NCI-H774 (cell line): ENCODE measurements around the gene SRPRB.

ENCODE experiments used
- DNase-seq: peaks from one replicate; lab custom pipeline; 2025; lab: John Stamatoyannopoulos, UW

Gene SRPRB

DNA sequence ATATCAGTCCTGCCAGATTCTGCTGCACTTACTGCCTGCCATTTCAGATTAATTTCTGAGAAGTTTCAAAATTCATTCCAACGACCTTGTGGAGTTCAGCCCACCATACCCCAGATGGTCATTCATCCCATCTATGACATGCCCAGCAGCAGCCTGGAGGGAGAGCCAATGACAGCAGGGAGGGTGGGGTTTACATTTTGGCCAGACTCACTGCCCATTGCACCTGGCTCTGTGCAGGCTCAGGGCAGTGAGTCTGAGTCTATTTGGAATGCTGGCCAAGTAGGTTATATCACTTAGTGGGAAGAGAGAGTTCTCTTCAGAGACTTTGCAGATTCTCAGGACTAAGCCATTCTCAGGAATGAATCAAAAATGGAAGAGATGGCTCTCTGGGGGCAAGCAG is 21.5 kb downstream of the SRPRB start:
- no peak for DNase-seq

- DNase-seq = no peak
These were observed 22.1 kb downstream of the SRPRB start for GRCh38 chr3:133827684-133828083.

DNA sequence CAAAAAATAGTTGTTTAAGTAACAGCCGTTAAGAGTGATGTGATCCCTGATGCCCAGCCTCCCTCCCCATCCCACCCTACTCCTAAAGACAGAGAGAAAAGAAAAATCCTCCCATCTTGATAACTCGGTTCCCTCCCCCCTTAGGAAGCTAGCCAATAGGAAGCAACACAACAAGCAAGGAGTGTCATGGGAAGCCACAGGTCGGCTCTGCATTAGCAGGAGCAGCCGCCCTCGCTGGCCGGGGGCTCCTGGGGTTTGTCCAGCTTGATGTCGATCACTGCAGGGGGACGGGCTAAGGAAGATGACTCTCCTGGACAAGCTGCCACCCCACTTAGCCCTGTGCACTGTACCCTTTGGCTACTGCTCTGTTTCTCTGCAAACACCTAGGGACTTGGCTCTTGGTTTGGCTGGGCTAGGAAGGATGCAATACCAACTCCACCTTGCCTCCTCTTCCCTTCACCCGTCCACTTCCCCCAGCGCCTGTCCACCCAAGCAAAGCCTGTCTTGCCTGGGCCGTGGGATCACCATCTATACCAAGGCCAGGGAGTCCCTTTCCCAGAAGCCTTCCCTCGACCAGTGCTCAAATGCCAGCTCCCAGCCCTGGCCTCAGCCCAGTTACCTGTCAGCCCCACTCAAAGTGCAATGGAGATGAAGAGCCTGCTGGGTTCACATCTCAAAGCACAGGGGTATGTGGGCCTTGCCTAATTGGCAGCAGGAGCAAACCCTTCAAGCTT is 23.1 kb downstream of the SRPRB start:
- DNase-seq = no peak

GRCh38 chr3:133829310-133829707 is 23.7 kb downstream of the SRPRB start:
- no peak for DNase-seq

GRCh38 chr3:133830071-133830470 is 24.5 kb downstream of the SRPRB start:
- no peak for DNase-seq

DNA sequence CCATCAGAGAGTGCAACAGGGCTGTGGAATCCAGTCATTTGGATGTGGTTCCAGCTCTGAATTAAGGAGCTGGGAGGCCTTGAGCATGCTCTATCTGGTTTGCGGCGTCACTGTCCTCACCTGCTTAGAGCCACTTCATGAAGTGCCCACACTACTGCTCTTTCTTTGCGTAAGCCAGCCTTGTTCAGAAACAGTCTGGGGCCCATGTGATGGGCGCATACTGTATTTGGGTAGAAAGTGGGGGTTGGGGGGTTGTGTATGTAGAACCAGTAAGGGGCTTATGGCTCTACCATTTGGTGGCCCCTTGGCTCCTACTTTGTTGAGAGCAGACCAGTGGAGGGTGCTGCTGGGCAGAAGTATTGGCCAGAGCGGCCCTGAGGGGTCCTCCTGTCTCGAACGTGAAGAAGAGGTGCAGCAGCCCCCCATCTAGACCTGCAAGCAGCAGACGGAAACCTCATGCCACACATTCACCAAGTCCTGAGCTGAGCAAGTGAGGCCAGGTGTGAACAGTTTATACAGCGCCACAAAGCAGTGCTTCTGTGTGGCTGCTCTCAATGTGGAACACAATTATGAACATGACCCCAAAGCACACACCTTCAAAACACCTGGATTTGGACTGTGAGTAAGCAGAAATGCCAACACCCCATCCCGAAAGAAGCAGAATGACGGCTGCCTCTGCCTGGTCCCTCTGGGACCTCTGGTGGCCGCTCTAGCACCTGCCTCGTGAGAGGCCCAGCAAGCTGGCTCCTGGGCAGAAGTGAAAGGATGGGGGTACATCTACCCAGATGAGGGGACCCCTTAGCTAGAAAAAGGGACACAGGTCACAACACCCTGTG is 26.6 kb downstream of the SRPRB start:
- no peak for DNase-seq

DNA sequence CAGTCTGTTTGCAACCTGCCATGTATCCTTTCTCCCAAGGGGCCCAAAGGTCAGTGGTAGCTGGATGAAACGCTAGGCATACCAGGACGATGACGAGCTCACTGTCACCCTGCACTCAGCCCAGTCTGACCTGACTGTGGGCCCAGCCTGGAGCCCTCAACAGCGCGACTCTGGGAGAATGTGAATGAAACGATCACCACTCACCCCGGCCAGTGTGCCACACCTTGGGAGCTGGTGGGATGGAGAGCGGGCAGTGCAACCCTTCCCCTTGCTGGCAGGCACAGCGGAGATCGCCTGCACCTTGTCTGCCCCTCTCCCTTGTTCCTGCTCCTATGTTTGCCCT is 27.2 kb downstream of the SRPRB start:
- DNase-seq = no peak

GRCh38 chr3:133833267-133833666 is 27.7 kb downstream of the SRPRB start:
- no peak for DNase-seq

- DNase-seq = no peak
These were observed 28.4 kb downstream of the SRPRB start for GRCh38 chr3:133833880-133834620.

GRCh38 chr3:133834621-133835417 is 29.2 kb downstream of the SRPRB start:
- DNase-seq = no peak

GRCh38 chr3:133835418-133835743 is 29.8 kb downstream of the SRPRB start:
- DNase-seq = no peak

- no peak for DNase-seq
These were observed 30.3 kb downstream of the SRPRB start for GRCh38 chr3:133835961-133836360.

- DNase-seq = no peak
These were observed 31.0 kb downstream of the SRPRB start for GRCh38 chr3:133836497-133837158.

DNA sequence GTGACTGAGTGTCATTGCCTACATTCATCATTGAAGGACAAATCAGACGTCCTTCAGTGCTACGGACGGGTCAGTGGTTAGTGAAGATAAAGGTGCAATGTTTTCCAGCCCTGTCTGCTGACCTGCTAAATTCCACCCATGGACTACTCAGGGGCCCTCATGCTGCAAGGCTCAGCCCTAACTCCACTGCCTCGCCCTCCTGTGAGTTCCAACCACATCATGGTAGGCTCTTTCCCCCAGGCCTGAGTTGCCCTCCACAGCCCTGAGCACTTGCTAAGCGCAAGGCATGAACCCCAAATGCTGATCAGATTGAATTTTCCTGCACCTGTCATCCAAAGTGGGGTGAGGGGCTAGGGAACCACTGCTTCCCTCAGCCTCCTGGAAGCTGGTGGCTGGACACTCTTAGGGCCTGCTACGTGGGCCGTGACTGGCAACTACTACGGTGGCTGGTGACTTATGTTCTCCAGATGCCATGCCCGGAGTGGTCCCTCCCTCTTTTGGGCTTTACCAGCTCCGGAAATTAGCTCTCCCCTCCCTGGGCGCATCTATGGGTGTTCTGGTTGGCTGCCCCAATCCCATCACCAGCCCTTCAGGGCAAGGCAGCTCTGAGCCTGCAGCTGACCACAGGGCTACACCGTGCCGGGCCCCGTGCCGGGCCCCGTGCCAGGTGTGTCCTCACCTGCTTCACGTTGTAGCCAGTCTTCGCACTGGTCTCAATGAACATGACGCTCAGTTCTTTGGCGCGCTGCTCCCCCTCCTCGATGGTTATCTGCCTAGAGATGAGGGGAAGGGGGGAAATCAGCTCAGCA is 32.1 kb downstream of the SRPRB start:
- DNase-seq = no peak

DNA sequence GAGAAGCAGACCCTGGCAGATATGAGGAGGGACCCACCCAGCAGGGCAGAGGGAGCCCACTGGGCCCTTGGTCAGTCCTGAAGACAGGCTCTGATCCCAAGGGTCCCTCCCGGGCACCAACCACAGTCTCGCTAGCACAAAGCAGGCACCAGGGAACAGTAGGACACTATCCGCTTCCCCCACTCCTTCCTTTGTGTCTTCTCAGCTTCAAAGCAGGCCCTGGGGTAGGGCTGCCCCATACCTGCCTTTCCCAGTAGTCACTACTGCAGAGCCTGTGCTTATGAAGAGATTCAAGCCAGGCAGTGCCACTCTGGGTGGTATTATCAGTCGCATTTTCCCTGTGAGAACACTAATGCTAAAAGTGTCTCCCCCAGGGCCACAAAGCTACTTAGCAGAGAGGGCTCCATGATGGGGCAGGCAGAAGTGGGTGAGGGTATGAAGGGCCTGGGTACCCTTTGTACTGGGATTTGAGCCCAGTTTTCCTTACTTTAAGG is 32.7 kb downstream of the SRPRB start:
- no peak for DNase-seq

DNA sequence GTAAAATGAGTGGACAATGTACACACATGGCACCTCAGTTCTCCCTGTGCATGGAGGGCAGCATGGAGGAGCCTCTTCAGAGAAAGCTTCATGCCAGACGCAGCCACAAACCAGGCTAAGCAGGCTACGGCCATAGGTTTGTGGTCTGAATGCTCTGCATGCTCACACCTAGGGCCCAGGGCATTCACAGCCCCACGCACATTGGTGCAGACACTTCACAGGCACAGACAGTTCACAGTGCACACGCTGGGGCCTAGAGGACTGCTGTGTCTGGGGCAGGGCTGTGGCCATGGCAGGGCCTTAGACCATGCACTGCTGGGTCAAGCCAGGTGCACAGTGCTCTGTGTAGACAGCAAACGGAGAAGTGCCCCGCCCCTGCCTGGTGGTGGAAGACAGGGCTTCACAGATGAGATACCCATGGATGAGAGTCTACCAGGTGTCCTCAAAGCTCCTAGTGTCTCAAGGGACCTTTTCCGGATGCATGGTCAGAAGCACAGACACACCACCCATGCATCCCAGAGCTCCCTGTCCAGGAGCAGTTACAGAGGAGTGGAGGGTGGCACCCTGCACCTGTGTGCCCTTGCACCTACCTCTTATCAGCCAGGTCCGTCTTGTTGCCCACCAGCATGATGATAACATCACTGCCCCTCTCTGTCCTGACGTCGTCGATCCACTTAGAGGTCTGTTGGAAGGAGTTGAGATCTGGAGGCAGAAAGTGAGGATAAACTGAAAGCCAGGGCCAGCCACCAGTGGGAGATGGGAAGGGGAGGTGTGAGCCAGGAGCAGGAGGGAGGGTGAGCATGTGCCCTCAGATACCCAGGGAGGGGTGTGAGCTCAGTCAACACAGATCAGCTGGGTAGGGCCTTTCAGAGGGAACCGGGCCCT is 33.5 kb downstream of the SRPRB start:
- no peak for DNase-seq

GRCh38 chr3:133840055-133840737 is 34.6 kb downstream of the SRPRB start:
- no peak for DNase-seq

GRCh38 chr3:133840767-133841166 is 35.2 kb downstream of the SRPRB start:
- no peak for DNase-seq

GRCh38 chr3:133841196-133841595 is 35.6 kb downstream of the SRPRB start:
- no peak for DNase-seq
